Lower leg skin (tissue), 4 donors: Measurements from ENCODE around the gene KIAA0930. TPM values are rescaled to one million over a fixed set of nuclear protein-coding genes. Genes with fewer than 3 reads are reported as not detected.
A peak's percentile ranks its signal among the peaks of the same experiment; 100 is the strongest.

Source experiments
- DNase-seq, 2 donors: peaks; one replicate each; pipeline ENCODE4 v3.0.0-alpha.2; 2019; ENCODE audit warnings: low spot score in 2 of 2
- H3K4me3 ChIP-seq: fragments of 200-600 bp; sonication (generic); 2 replicates; pipeline ENCODE4 v1.5.1; 2017; ENCODE audit warnings: mild to moderate bottlenecking, low read depth; ENCODE audit not compliant: poor library complexity, severe bottlenecking
- CTCF ChIP-seq, 3 donors: fragments of 450-650 bp; IDR thresholded peaks; one replicate each; pipeline ENCODE4 v1.5.1; 2016; ENCODE audit warnings: antibody characterized with exemption in 3 of 3, mild to moderate bottlenecking in 3 of 3, moderate library complexity in 2 of 3
- POLR2A ChIP-seq, 2 donors: fragments of 450-650 bp; IDR thresholded peaks; one replicate each; pipeline ENCODE4 v1.6.1; 2016 to 2017; ENCODE audit warnings: antibody characterized with exemption in 2 of 2, mild to moderate bottlenecking in 1 of 2, moderate library complexity in 1 of 2
- WGBS, 2 donors: methylation state at CpG; one replicate each; pipeline ENCODE4 v1.1.5; 2018; 5-methylcytosine and 5-hydroxymethylcytosine counted together
- intact Hi-C: fragments of 100-400 bp; cut with DNase I; formaldehyde crosslinking; loops from one replicate; pipeline ENCODE4 v1.15.0; 2023; ENCODE audit warnings: low total_unique reads
- total RNA-seq, 4 donors: library from RNA; depleted of rRNA; stranded (reverse); fragments of >200 nt; gene quantifications; one replicate each; pipeline ENCODE4 v1.1.0, GENCODE V29; 2016

KIAA0930 gene
- total RNA-seq, 4 donors from 2014 or later = 47.6 to 143 (median 96.8) TPM

- no peak overlapping the region for H3K4me3 ChIP-seq
- 39 to 59% methylated on average over 13 of the region's 13 CpGs for WGBS, 2 donors
- DNase-seq = peak in 1 of 2 donors; percentile 64
- TF ChIP-seq CTCF (IDR thresholded peaks at IDR 0.05) (no peak), POLR2A (IDR thresholded peaks at IDR 0.05) (no peak)
- intact Hi-C loops = no loop called here
These were observed 31.0 kb upstream of the KIAA0930 start for GRCh38 chr22:45271667-45272201.

- intact Hi-C loops = no loop called here
- WGBS, 2 donors = 78 to 85% methylated on average over 15 to 16 of the region's 16 CpGs
- TF ChIP-seq POLR2A (IDR thresholded peaks at IDR 0.05) = no peak
- TF ChIP-seq CTCF (IDR thresholded peaks at IDR 0.05) = no peak
These were observed 29.7 kb upstream of the KIAA0930 start for GRCh38 chr22:45270095-45271020.

DNA sequence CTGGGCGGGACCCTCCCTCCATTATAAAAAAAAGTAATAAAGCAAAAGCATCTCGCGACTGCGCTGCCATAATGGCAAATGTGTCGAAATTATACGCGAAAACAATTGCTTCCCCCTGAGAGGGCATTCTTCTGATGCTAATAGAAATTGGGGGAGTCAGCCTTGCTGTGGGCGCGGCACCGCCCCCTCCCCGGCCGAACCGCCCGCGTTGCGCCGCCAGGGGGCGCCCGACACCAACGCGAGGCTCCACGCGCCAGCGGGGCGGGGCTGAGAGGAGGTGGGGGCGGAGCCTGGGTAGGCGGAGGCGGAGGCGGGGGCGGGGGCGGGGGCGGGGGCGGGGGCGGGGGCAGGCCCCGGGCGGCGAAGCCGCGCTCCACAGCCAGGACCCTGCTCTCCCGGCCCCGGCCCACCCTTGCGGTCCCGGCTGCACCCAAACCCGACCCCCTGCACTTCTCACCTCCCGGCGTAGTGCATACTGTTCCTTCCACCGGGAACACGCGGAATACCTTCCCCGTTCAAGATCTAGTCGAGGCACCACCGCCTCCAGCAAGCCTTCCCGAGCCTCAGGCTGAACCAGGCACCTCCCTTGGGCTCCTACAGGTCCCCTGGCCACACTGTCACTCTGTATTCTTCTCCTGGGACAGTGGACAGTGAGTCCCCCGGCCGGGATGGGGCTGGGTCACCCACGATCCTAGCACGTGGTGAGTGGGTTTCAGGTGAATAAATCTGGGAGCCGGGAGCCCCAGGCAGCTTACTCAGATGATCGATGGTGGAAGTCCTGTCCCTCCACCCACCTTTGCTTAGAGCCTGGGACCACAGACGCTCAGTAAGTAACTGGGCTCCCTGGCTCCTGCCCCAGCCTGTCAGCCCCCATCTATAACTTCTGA, 28.5 kb upstream of the KIAA0930 start:
- H3K4me3 ChIP-seq = peak overlapping the region; percentile 39
- 2 to 5% methylated on average over 23 to 35 of the region's 60 CpGs for WGBS, 2 donors
- DNase-seq = peak; percentile 62 to 97
- TF ChIP-seq CTCF (IDR thresholded peaks at IDR 0.05) = no peak
- no peak for TF ChIP-seq POLR2A (IDR thresholded peaks at IDR 0.05)
- intact Hi-C loops = loop anchor here (2.0 to 5.0 kb wide), 2 partner anchors 166 to 283 kb away; no protein-coding TSS in a partner anchor

More at GRCh38 chr22:45270095-45271020, 29.7 kb upstream of the KIAA0930 start:
- H3K4me3 ChIP-seq = no peak overlapping the region
- no peak for DNase-seq

DNA sequence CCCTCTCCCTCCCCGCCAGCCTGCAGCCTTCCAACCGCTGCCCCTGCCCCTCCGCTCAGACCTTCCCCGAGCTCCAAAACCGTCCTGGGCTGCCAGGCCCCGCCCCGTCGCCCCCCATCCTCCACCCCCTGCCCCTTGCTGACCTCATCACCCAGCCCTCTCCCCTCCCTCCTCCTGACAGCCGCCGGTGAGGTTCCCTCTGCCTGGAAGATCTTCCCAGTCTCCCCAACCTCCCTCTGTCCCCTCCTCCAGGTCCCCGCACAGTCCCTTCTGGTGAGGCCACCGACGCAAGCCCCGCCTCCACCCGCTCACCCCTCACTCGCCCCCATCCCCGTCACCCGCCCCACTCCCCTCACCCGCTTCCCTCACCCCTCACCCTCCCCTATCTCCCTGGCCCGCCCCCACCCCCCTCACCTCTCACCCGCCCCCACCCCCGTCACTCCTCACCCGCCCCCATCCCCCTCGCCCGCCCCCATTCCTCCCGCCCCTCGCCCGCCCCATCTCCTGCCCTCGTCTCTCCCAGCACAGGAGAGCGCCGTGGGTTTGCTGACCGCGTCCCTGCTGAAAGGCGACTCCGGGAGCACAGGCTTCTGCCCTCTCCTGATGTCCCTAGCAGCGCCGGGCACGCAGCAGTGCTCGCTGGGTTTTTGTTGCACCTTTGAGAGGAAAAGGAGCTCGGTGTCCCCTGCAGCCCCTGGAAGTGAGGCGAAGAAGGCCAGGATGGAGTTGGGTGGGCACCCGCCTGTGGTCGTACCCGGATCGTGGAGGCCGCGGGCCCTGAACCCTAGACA, 27.7 kb upstream of the KIAA0930 start:
- H3K4me3 ChIP-seq = peak overlapping the region; percentile 39
- intact Hi-C loops = loop anchor here (2.0 to 5.0 kb wide), 2 partner anchors 166 to 284 kb away; no protein-coding TSS in a partner anchor
- no peak for TF ChIP-seq POLR2A (IDR thresholded peaks at IDR 0.05)
- no peak for TF ChIP-seq CTCF (IDR thresholded peaks at IDR 0.05)
- DNase-seq = peak in 1 of 2 donors; percentile 91
- WGBS, 2 donors = 2 to 3% methylated on average over 27 to 42 of the region's 47 CpGs

DNA sequence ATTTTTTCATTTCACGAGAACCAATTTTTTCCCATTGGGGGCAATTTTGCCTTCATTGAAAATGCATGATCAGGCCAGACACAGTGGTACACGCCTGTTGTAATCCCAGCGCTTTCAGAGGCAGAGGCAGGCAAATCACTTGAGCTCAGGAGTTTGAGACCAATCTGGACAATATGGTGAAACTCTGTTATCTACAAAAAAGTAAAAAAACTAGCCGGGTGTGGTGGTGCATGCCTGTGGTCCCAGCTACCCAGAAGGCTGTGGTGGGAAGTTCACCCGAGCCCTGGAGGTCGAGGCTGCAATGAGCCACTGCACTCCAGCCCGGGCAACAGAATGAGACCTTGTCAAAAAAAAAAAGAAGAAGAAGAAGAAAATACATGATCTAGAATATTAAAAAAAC, 24.8 kb upstream of the KIAA0930 start:
- 62 to 86% methylated on average over 7 of the region's 7 CpGs for WGBS, 2 donors
- DNase-seq = no peak
- no peak for TF ChIP-seq CTCF (IDR thresholded peaks at IDR 0.05)
- no peak for TF ChIP-seq POLR2A (IDR thresholded peaks at IDR 0.05)
- H3K4me3 ChIP-seq = no peak overlapping the region
- intact Hi-C loops = loop anchor here (5.0 kb wide), 1 partner anchor 287 kb away; no protein-coding TSS in a partner anchor
